Keratinocyte (primary cell): ENCODE data around the gene FAR1.

Experiments used
- EZH2 ChIP-seq: IDR thresholded peaks from one replicate; pipeline ENCODE4 v1.6.1; 2012; ENCODE audit warnings: inconsistent platforms, mild to moderate bottlenecking, low read length, moderate library complexity
- TF ChIP-seq, protein P1 (sequence below), 3 experiments: IDR thresholded peaks in 1 of 3; conservative IDR thresholded peaks in 1 of 3; optimal IDR thresholded peaks in 1 of 3; 2 replicates in 2 of 3; 3 replicates in 1 of 3; pipeline versions ENCODE3 to v1.5.1; 2011; ENCODE audit warnings: low read length in 3 of 3, mild to moderate bottlenecking in 3 of 3, moderate library complexity in 2 of 3, control low read depth in 1 of 3, inconsistent platforms in 1 of 3; ENCODE audit not compliant: insufficient read depth in 2 of 3; ENCODE audit errors: extremely low read depth in 1 of 3

DNA sequence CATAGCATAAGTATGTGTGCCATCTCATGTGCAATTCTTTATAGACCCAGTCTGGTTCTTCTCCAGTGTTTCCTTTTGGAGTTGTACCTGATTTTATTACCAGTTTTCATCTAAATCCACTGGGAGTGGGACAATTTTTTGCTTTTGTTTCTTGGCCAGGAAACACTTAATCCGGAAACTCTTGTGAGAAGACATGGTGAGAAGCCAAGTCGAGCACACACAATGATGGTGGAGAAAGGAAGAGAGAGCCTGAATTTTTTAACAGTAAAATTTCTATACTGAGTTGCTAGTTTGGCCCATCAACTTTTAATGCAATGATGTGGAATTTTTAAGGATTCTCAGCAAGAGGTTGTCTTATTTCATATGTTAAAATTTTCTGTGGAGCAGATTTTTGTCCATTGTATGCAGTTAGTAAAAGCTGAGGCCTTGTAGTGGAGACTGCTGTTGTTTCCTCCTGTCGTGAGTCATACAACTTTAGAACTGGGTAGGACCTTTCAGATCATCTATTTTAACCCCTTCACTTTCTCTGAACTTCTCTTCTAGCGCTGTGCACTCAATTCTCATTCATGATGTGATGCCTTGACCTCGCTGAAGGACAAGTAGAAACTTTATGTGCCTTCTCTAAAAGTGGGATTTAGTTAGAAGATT lies 17.1 kb downstream of the FAR1 start:
- TF ChIP-seq, protein P1, sequence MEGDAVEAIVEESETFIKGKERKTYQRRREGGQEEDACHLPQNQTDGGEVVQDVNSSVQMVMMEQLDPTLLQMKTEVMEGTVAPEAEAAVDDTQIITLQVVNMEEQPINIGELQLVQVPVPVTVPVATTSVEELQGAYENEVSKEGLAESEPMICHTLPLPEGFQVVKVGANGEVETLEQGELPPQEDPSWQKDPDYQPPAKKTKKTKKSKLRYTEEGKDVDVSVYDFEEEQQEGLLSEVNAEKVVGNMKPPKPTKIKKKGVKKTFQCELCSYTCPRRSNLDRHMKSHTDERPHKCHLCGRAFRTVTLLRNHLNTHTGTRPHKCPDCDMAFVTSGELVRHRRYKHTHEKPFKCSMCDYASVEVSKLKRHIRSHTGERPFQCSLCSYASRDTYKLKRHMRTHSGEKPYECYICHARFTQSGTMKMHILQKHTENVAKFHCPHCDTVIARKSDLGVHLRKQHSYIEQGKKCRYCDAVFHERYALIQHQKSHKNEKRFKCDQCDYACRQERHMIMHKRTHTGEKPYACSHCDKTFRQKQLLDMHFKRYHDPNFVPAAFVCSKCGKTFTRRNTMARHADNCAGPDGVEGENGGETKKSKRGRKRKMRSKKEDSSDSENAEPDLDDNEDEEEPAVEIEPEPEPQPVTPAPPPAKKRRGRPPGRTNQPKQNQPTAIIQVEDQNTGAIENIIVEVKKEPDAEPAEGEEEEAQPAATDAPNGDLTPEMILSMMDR (optimal IDR thresholded peaks at IDR 0.05 in 1 of 3, IDR thresholded peaks at IDR 0.05 in 1 of 3, conservative IDR thresholded peaks at IDR 0.05 in 1 of 3; ENCODE audit: extremely low read depth in 1 of 3, insufficient read depth in 2 of 3, low read length in 3 of 3) = no peak
- no peak for TF ChIP-seq EZH2
